Smooth muscle cell (in vitro differentiated cells): ENCODE measurements around the gene HOXD8. TPM values are rescaled to one million over a fixed set of nuclear protein-coding genes. Genes with fewer than 3 reads are reported as not detected.
A peak's percentile ranks its signal among the peaks of the same experiment; 100 is the strongest.

Experiments used
- DNase-seq: peaks from one replicate; lab custom pipeline; 2025; ENCODE audit not compliant: unreplicated experiment; lab: John Stamatoyannopoulos, UW
- H2AFZ ChIP-seq: fragments of 200-600 bp; sonication (generic); 2 replicates; pipeline ENCODE4 v1.6.0; 2016; ENCODE audit warnings: antibody characterized with exemption, low read depth, mild to moderate bottlenecking
- H3F3A ChIP-seq: fragments of 200-600 bp; sonication (generic); 2 replicates; pipeline ENCODE4 v1.6.0; 2017; ENCODE audit warnings: antibody characterized with exemption, low read depth
- H3K27ac ChIP-seq: fragments of 200-600 bp; sonication (generic); 2 replicates; pipeline ENCODE4 v1.5.1; 2016; ENCODE audit warnings: low read depth, mild to moderate bottlenecking
- H3K27me3 ChIP-seq: fragments of 200-600 bp; sonication (generic); 2 replicates; pipeline ENCODE4 v1.6.1; 2016; ENCODE audit warnings: low read depth, mild to moderate bottlenecking
- H3K36me3 ChIP-seq: fragments of 200-600 bp; sonication (generic); 2 replicates; pipeline ENCODE4 v1.5.1; 2016; ENCODE audit warnings: low read depth
- H3K4me1 ChIP-seq: fragments of 200-600 bp; sonication (generic); 2 replicates; pipeline ENCODE4 v1.5.1; 2016; ENCODE audit warnings: low read depth
- H3K4me2 ChIP-seq: fragments of 200-600 bp; sonication (generic); 2 replicates; pipeline ENCODE4 v1.6.0; 2016; ENCODE audit warnings: mild to moderate bottlenecking
- H3K4me3 ChIP-seq: fragments of 200-600 bp; sonication (generic); 2 replicates; pipeline ENCODE4 v1.5.1; 2016; ENCODE audit warnings: mild to moderate bottlenecking
- H3K79me2 ChIP-seq: fragments of 200-600 bp; sonication (generic); 2 replicates; pipeline ENCODE4 v1.6.0; 2016; ENCODE audit warnings: low read depth, mild to moderate bottlenecking
- H3K9ac ChIP-seq: fragments of 200-600 bp; sonication (generic); 2 replicates; pipeline ENCODE4 v1.6.0; 2016; ENCODE audit warnings: low read depth
- H3K9me3 ChIP-seq: fragments of 200-600 bp; sonication (generic); replicated peaks from 2 replicates; pipeline ENCODE4 v1.5.1; 2016; ENCODE audit warnings: low read depth
- H4K20me1 ChIP-seq: fragments of 200-600 bp; sonication (generic); 2 replicates; pipeline ENCODE4 v1.6.0; 2016; ENCODE audit warnings: low read depth
- CTCF ChIP-seq: fragments of 200-600 bp; sonication (generic); IDR thresholded peaks from 2 replicates; pipeline ENCODE4 v1.5.1; 2017; ENCODE audit warnings: borderline replicate concordance, mild to moderate bottlenecking, antibody characterized with exemption; ENCODE audit not compliant: insufficient read depth, poor library complexity, severe bottlenecking
- WGBS: methylation state at CpG from one replicate; pipeline ENCODE4 v1.1.7; 2016; ENCODE audit warnings: low lambda C conversion rate; 5-methylcytosine and 5-hydroxymethylcytosine counted together
- polyA plus RNA-seq: library from polyadenylated mRNA; unstranded; fragments of >200 nt; fragmentation: Nextera tagmentation; extraction: Ambion mirVana; gene quantifications from 2 replicates; pipeline ENCODE4 v1.2.1, GENCODE V29; 2016
- total RNA-seq: library from RNA; depleted of rRNA; stranded (reverse); fragments of >200 nt; gene quantifications from 2 replicates; pipeline ENCODE4 v1.2.3, GENCODE V29; 2014

Gene HOXD8
- total and polyA plus RNA-seq, 2 experiments from 2014 or later, result 0.13 TPM; not detected in 1

GRCh38 chr2:176082824-176083751 lies 46.4 kb upstream of the HOXD8 start:
- Histone ChIP-seq H3K79me2 (no peaks in the 10 kb centered on the region), H3F3A (no peaks in the 10 kb centered on the region), H3K9me3 (no peaks in the 10 kb centered on the region), H3K4me1 (peaks cover 26% of the 10 kb centered on the region), H3K4me3 (peak overlapping the region; percentile 44), H3K36me3 (no peaks in the 10 kb centered on the region), H3K4me2 (peak overlapping the region; percentile 82), H2AFZ (no peak overlapping the region), H3K27ac (no peak overlapping the region), H4K20me1 (no peaks in the 10 kb centered on the region), H3K27me3 (peaks cover 97% of the 10 kb centered on the region), H3K9ac (no peak overlapping the region)
- WGBS, result 2% methylated on average over 60 of the region's 66 CpGs
- TF ChIP-seq CTCF, result no peak
- DNase-seq, result no peak

GRCh38 chr2:176083796-176084261 lies 45.7 kb upstream of the HOXD8 start, which contains the start of gene EVX2:
EVX2 (minus strand) TSS chr2:176083962; CDS start chr2:176083776, 186 bp downstream.
- 7% methylated on average over 27 of the region's 27 CpGs for WGBS

GRCh38 chr2:176084611-176085119 lies 44.8 kb upstream of the HOXD8 start:
- Histone ChIP-seq H3K4me1 (peaks cover 27% of the 10 kb centered on the region), H3K79me2 (no peaks in the 10 kb centered on the region), H3K27ac (no peak overlapping the region), H4K20me1 (no peaks in the 10 kb centered on the region), H3K36me3 (no peaks in the 10 kb centered on the region), H3K9ac (no peak overlapping the region), H3K4me3 (peak overlapping the region; percentile 44), H2AFZ (peak overlapping the region; percentile 43), H3K9me3 (no peaks in the 10 kb centered on the region), H3K4me2 (peak overlapping the region; percentile 82), H3F3A (no peaks in the 10 kb centered on the region), H3K27me3 (peaks cover 97% of the 10 kb centered on the region)
- under 1% methylated on average over 26 of the region's 26 CpGs for WGBS
- DNase-seq, result no peak
- no peak for TF ChIP-seq CTCF

More at GRCh38 chr2:176083796-176084261, 45.7 kb upstream of the HOXD8 start, which contains the start of gene EVX2:
- Histone ChIP-seq H3K27me3 (peaks cover 97% of the 10 kb centered on the region), H3K4me2 (peak within 1 kb of the TSS; percentile 82), H2AFZ (peak within 1 kb of the TSS; percentile 43), H4K20me1 (no peaks in the 10 kb centered on the region), H3K9me3 (no peaks in the 10 kb centered on the region), H3K79me2 (no peaks in the 10 kb centered on the region), H3K4me3 (peak within 1 kb of the TSS; percentile 44), H3K4me1 (peaks cover 27% of the 10 kb centered on the region), H3K27ac (no peak within 1 kb of the TSS), H3K9ac (no peak within 1 kb of the TSS), H3F3A (no peaks in the 10 kb centered on the region), H3K36me3 (no peaks in the 10 kb centered on the region)
- no peak for TF ChIP-seq CTCF
- no peak for DNase-seq
